Caco-2 (cell line): ENCODE measurements around the gene ERLEC1. TPM values are rescaled to one million over a fixed set of nuclear protein-coding genes. Genes with fewer than 3 reads are reported as not detected.

Experiments used
- Bru-seq: library from RNA; stranded (reverse); fragments of 400-500 nt; gene quantifications from one replicate; lab custom pipeline; 2021; lab: Mats Ljungman, UMichigan
- BruChase-seq, 2 experiments: library from RNA; stranded (reverse); fragments of 400-500 nt; gene quantifications; one replicate each; lab custom pipeline; 2021; lab: Mats Ljungman, UMichigan
- BruUV-seq: library from RNA; stranded (reverse); fragments of 400-500 nt; replicated peaks from 2 replicates; lab custom pipeline; 2021; lab: Mats Ljungman, UMichigan
- CTCF ChIA-PET: fragments of 300-600 bp; sonication (Branson Sonifier 250); formaldehyde crosslinking; loops from one replicate; lab custom pipeline; 2022; ENCODE audit warnings: antibody characterized with exemption; lab: Charles Lee
- POLR2A ChIA-PET: fragments of 300-600 bp; sonication (Branson Sonifier 250); formaldehyde crosslinking; loops from one replicate; lab custom pipeline; 2022; ENCODE audit warnings: antibody characterized with exemption; lab: Charles Lee
- DNase-seq, 2 experiments: peaks; one replicate each; pipeline versions ENCODE4 v3.0.0 to v3.0.0-alpha.2; 2020 to 2022
- H3K27me3 ChIP-seq: replicated peaks from 2 replicates; pipeline ENCODE4 v1.6.0; 2011; ENCODE audit warnings: low read length; ENCODE audit not compliant: control insufficient read depth, insufficient read depth
- H3K36me3 ChIP-seq: 2 replicates; pipeline ENCODE4 v1.5.1; 2011; ENCODE audit warnings: low read length; ENCODE audit not compliant: control insufficient read depth, insufficient read depth
- H3K4me1 ChIP-seq: fragments of 250-450 bp; sonication (Bioruptor Pico); 2 replicates; pipeline ENCODE4 v1.5.1; 2020; ENCODE audit warnings: mild to moderate bottlenecking
- H3K4me3 ChIP-seq: 2 replicates; pipeline ENCODE4 v1.5.1; 2011; ENCODE audit warnings: low read depth, mild to moderate bottlenecking, control low read depth, low read length
- H3K9me3 ChIP-seq: fragments of 250-450 bp; sonication (Bioruptor Pico); 2 replicates; pipeline ENCODE4 v1.5.1; 2020; ENCODE audit warnings: mild to moderate bottlenecking, moderate library complexity
- H3K27ac Mint-ChIP-seq: one replicate; pipeline ENCODE4 v1.8.0; 2022; ENCODE audit warnings: mixed read lengths; ENCODE audit not compliant: unreplicated experiment
- H3K27me3 Mint-ChIP-seq: one replicate; pipeline ENCODE4 v1.8.0; 2022; ENCODE audit warnings: mixed read lengths; ENCODE audit not compliant: insufficient read depth, unreplicated experiment
- H3K36me3 Mint-ChIP-seq: one replicate; pipeline ENCODE4 v1.8.0; 2022; ENCODE audit warnings: mild to moderate bottlenecking, mixed read lengths; ENCODE audit not compliant: insufficient read depth, unreplicated experiment
- H3K4me1 Mint-ChIP-seq: one replicate; pipeline ENCODE4 v1.8.0; 2022; ENCODE audit warnings: low read depth, mixed read lengths; ENCODE audit not compliant: unreplicated experiment
- H3K4me3 Mint-ChIP-seq: one replicate; pipeline ENCODE4 v1.8.0; 2022; ENCODE audit warnings: mild to moderate bottlenecking, moderate library complexity, mixed read lengths; ENCODE audit not compliant: unreplicated experiment
- H3K9me3 Mint-ChIP-seq: one replicate; pipeline ENCODE4 v1.8.0; 2022; ENCODE audit warnings: mixed read lengths; ENCODE audit not compliant: unreplicated experiment
- intact Hi-C: fragments of 100-400 bp; cut with micrococcal nuclease; formaldehyde crosslinking; loops from one replicate; pipeline ENCODE4 v1.10.0; 2022; ENCODE audit not compliant: unreplicated experiment
- long read RNA-seq: library from polyadenylated mRNA; stranded (forward); transcript quantifications from one replicate; pipeline ENCODE4 v2.0.0, GENCODE V29; 2022
- total RNA-seq: library from RNA; stranded (reverse); gene quantifications from 2 replicates; pipeline ENCODE4 v1.2.3, GENCODE V29; 2022
- TF ChIP-seq, protein P1 (sequence below), 2 experiments: fragments of 200-600 bp in 1 of 2; IDR thresholded peaks; 1 replicate in 1 of 2; 2 replicates in 1 of 2; pipeline versions ENCODE4 v1.5.1 to v1.8.0; 2011 to 2022; ENCODE audit warnings: antibody characterized with exemption in 1 of 2, control low read depth in 1 of 2, inconsistent platforms in 1 of 2, low read depth in 1 of 2, low read length in 1 of 2, mild to moderate bottlenecking in 1 of 2, moderate library complexity in 1 of 2; ENCODE audit not compliant: insufficient read depth in 1 of 2, severe bottlenecking in 1 of 2, unreplicated experiment in 1 of 2

Gene ERLEC1, protein sequence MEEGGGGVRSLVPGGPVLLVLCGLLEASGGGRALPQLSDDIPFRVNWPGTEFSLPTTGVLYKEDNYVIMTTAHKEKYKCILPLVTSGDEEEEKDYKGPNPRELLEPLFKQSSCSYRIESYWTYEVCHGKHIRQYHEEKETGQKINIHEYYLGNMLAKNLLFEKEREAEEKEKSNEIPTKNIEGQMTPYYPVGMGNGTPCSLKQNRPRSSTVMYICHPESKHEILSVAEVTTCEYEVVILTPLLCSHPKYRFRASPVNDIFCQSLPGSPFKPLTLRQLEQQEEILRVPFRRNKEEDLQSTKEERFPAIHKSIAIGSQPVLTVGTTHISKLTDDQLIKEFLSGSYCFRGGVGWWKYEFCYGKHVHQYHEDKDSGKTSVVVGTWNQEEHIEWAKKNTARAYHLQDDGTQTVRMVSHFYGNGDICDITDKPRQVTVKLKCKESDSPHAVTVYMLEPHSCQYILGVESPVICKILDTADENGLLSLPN
- total RNA-seq: 39.7 and 40.4 TPM in 2 replicates
- Bru-seq, nascent RNA: percentile 76 among the genes with signal in this experiment
- BruChase-seq, experiment 1, labeled RNA remaining after a 2-hour chase: percentile 76 among the genes with signal in this experiment
- BruChase-seq, experiment 2, labeled RNA remaining after a 6-hour chase: percentile 86 among the genes with signal in this experiment
- long read RNA-seq, transcript ERLEC1-201 (14 exons, 2,433 nt): major isoform, 111 of 158 reads
- long read RNA-seq, transcript ERLEC1-202 (13 exons, 2,271 nt): minor isoform, 27 of 158 reads
- long read RNA-seq, partial matches to known transcripts: 3 of 158 reads
- long read RNA-seq, other reads (novel, unspliced or antisense): 17 of 158 reads

DNA sequence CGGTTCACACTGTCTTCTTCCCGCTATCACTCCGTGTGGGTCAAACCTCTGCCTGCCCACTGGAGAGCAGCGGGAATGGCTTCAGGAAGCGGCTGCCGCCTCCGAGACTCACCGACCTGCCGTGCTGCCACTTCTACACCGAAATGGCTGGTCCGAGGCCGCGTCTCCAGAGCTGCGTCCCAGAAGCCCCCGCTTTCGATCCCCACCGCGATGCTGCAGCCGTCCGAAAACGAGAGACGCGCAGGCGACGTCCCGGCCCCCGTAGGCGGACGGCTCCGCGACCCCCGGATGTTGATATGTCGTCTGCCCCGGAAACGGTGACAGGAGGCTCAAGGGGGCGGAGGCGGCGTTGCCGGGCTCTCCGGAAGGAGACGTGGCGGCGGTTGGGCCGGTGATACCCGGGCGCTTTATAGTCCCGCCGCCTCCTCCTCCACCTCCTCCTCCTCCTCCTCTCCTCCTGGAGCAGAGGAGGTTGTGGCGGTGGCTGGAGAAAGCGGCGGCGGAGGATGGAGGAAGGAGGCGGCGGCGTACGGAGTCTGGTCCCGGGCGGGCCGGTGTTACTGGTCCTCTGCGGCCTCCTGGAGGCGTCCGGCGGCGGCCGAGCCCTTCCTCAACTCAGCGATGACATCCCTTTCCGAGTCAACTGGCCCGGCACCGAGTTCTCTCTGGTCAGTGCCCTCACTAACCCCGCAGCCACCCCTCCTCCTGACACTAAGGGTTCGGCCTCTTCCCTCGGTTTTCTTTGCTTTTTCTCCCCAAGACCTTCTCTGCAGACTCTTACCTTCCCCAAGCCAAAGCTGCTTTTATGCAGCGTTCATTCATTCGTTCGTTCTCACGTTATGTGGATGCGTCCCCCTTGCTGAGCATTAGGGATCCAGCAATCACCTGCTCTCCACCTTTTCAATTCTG lies at the start of gene ERLEC1, which contains the start of gene ASB3:
ERLEC1 (plus strand) TSS at position 340 of the 909 bp plus-strand sequence; CDS start at position 507, 167 bp downstream.
ASB3 (minus strand) TSS at position 249 of the 909 bp plus-strand sequence. CDS start 21,381 bp downstream, outside the sequence.
- BruUV-seq: no TSS peak
- Histone ChIP-seq H3K27me3 (no peaks in the 10 kb centered on the region), H3K4me3 (peak within 1 kb of the TSS; percentile 84), H3K4me1 (no peaks in the 10 kb centered on the region), H3K36me3 (no peaks in the 10 kb centered on the region; the same call in 1 of the 2 replicates), H3K9me3 (no peaks in the 10 kb centered on the region)
- Mint-ChIP-seq H3K36me3 (no peaks in the 10 kb centered on the region), H3K27ac (peak within 1 kb of the TSS; percentile 80), H3K4me1 (peaks cover 7% of the 10 kb centered on the region), H3K4me3 (peak within 1 kb of the TSS; percentile 96), H3K9me3 (no peaks in the 10 kb centered on the region), H3K27me3 (no peaks in the 10 kb centered on the region)
- POLR2A ChIA-PET: no interaction called here
- TF ChIP-seq, protein P1, sequence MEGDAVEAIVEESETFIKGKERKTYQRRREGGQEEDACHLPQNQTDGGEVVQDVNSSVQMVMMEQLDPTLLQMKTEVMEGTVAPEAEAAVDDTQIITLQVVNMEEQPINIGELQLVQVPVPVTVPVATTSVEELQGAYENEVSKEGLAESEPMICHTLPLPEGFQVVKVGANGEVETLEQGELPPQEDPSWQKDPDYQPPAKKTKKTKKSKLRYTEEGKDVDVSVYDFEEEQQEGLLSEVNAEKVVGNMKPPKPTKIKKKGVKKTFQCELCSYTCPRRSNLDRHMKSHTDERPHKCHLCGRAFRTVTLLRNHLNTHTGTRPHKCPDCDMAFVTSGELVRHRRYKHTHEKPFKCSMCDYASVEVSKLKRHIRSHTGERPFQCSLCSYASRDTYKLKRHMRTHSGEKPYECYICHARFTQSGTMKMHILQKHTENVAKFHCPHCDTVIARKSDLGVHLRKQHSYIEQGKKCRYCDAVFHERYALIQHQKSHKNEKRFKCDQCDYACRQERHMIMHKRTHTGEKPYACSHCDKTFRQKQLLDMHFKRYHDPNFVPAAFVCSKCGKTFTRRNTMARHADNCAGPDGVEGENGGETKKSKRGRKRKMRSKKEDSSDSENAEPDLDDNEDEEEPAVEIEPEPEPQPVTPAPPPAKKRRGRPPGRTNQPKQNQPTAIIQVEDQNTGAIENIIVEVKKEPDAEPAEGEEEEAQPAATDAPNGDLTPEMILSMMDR (IDR thresholded peaks at IDR 0.05; ENCODE audit: insufficient read depth in 1 of 2, low read depth in 1 of 2, low read length in 1 of 2, severe bottlenecking in 1 of 2, unreplicated experiment in 1 of 2): no peak
- intact Hi-C loops: loop anchor here (1.0 to 2.0 kb wide), 2 partner anchors 20 to 36 kb away; partner anchors contain the start of gene CHAC2
- CTCF ChIA-PET: interaction anchor here (1.3 kb wide), 1 partner anchor 19 kb away, joined by 3 read pairs; the partner anchor contains the start of gene CHAC2
- DNase-seq: peak; percentile 85 to 87

DNA sequence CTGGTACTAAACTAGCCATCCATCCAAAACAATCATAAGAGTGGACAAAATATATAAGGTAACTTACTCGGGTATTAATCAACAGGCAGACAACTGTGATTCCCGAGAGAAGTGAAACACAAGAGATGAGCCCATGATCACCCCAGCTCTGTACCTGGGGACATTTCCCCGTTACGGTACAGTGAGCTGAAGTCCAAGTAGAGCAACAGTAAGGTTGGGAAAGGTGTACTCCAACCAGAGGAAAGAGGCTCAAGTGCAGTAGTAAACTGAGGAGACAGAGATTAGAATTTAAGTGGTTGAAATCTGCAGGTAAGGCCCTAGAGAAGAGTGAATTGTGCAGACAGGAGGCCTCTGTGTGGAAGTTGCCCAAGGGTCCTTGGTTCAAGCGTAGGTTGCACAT lies 49.8 kb upstream of the ERLEC1 start:
- Mint-ChIP-seq H3K27me3 (no peaks in the 10 kb centered on the region), H3K9me3 (peaks cover 9% of the 10 kb centered on the region), H3K27ac (no peak overlapping the region), H3K4me1 (no peaks in the 10 kb centered on the region), H3K4me3 (no peak overlapping the region), H3K36me3 (no peaks in the 10 kb centered on the region)
- CTCF ChIA-PET: no interaction called here
- no TSS peak for BruUV-seq
- DNase-seq: no peak
- POLR2A ChIA-PET: no interaction called here
- Histone ChIP-seq H3K9me3 (no peaks in the 10 kb centered on the region), H3K27me3 (no peaks in the 10 kb centered on the region), H3K4me3 (no peak overlapping the region), H3K36me3 (no peaks in the 10 kb centered on the region), H3K4me1 (no peaks in the 10 kb centered on the region)
- TF ChIP-seq, protein P1 (IDR thresholded peaks at IDR 0.05; ENCODE audit: insufficient read depth in 1 of 2, low read depth in 1 of 2, low read length in 1 of 2, severe bottlenecking in 1 of 2, unreplicated experiment in 1 of 2): no peak
- intact Hi-C loops: no loop called here
